ENCODE measurements around the gene EOMES.
"Not testable (repeated sequence)": the region's sequence is repeated elsewhere in the genome, so short reads cannot be mapped to it uniquely, and the experiment has no call there.

The EOMES gene

DNA sequence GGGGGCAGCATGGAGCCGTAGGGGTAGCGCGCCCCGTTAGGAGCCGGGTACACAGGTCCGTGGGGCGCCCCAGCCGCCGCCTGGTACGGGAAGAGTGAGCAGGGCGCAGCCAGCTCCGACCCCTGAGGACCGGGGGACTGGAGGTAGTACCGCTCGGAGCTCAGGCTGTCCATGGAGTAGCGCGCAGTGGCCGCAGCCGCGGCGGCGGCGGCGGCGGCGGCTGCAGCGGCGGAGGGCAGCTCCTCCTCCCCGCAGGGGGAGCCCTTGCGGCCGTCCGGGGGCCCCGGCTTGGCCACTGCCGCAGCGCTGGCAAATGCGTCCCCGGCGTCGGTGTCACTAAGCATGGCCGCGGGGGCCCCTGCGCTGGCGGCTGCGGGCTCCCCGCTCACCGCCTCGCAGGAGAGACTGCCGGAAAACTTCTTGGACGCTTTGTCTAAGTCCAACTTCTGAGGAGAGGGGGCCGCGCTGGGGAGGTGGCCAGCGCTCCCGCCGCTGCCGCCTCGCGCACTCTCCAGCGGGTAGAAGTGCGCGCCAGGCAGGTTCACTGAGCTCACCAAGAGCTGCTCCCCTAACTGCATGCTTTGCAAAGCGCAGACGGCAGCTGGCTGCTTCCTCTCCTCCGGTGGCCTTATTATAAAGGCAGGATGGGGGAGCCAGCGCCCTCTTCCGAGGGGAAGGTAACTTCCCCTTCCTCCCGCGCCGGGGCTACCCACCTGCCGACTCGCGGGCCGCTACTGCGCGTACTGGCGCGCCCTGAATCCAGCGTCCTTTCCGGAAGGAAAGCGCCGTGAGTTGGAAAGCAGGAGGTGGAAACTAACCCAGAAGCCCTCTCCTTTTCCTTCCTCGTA is at the start of gene EOMES:
Gene EOMES, minus strand, starts transcription at position 607 of the 848 bp plus-strand sequence. Its CDS starts 29 bp downstream, at position 578.
- DNase-seq (ENCODE audit: low read depth, low spot score) = peak; percentile 13

DNA sequence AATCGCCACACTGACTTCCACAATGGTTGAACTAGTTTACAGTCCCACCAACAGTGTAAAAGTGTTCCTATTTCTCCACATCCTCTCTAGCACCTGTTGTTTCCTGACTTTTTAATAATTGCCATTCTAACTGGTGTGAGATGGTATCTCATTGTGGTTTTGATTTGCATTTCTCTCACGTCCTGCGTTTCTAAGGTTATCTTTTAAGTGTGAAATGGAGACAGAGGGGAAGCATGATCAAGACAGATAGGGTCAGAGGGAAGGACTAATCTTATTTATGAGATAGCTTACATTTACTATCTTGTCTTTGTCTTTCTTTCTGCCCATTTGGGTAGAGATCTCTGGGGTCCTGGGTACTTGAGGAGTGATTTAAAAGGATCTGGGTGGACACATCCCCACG is 48.3 kb upstream of the EOMES start:
- DNase-seq (ENCODE audit: low read depth, low spot score) = not testable (repeated sequence)

DNA sequence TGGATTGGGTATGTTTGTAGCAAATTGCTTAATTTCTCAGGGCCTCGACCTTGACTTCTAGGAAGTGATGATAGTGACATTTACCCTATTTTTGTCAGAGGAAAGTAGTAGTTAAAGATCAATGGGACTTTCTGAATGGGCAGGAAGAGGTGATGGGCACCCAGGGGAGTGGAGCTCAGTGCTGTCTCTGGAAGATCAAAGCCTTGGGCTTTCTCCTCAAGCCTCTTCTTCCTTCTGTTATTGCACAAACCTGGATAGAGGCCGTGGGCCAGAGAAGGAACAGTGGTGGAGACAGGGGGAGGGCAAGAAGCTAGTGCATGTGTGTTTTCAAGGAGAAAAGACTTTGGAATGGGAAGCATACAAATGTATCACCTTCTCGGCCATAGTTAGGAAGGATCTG is 44.9 kb upstream of the EOMES start:
- no peak for DNase-seq (ENCODE audit: low read depth, low spot score)

DNA sequence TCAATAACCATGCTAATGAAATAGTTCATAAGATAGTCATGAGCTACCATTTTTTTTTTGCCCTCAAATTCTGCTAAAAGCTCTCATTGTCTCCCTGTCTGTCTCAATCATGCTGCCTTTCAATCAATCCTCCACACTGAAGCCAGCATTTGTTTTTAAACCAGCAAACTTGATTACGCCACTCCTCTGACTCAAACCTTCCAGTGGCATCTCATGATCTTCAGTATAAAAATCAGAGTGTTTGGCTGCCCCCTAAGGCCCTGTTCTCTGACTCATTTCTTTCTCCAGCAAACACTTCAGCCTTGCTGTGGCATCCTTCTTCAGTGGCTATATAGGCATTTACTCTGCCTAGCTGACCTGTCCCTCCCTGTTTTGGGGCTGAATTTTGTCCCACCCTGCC is 36.0 kb upstream of the EOMES start:
- no peak for DNase-seq (ENCODE audit: low read depth, low spot score)

DNA sequence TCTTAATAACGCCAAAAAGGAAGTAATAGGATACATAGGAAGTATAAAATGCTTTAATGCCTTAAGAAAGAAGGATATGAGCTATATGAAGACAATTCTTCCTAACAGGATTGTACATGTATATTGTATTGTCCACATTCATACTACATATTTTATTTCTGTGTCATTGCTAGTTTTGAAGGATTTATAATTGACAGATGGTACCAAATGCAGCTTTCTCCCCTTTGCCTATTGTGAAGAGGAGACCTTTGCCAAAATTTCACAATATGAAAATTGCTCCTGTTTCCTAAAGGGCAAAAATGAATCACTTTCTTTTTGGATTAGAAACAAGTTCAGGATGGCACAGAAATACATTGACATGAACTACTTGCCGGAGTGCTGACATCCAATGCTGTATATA is 34.8 kb upstream of the EOMES start:
- no peak for DNase-seq (ENCODE audit: low read depth, low spot score)

DNA sequence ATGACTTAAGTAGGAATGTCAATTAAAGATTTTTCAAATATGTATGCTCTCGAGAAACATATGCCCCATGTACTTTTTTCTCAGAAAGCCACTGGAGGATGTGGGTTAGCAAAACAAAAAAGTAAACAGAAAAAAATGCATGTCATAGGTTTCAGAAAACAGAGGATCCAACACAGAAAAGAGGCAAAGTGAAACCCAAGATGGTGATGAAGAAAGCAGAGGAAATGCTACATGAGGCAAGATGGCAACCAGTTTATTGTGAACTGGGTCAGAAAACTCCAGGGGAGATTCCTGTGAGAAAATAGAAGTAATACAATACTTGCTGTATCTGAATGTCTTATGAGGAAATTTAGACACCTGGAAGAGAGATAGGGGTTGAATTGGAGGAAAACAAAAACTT is 30.8 kb upstream of the EOMES start:
- DNase-seq (ENCODE audit: low read depth, low spot score) = no peak

DNA sequence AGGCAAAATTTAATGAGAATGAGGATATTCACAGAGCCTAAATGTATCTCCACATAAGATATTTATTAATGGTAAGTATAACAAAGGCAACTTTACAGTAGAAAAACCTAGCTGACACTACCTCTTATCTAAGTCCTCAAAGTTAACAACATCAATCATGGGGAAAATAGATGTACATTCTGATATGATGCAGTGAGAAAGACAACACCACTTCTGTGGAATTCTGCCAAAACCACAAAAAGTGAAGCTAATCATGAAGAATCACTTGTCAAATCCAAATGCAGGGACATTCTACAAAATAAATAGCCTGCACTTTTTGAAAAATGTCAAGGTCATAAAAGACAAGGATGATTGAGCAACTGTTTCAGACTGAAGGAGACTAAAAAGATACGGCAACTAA is 27.5 kb upstream of the EOMES start:
- no peak for DNase-seq (ENCODE audit: low read depth, low spot score)

DNA sequence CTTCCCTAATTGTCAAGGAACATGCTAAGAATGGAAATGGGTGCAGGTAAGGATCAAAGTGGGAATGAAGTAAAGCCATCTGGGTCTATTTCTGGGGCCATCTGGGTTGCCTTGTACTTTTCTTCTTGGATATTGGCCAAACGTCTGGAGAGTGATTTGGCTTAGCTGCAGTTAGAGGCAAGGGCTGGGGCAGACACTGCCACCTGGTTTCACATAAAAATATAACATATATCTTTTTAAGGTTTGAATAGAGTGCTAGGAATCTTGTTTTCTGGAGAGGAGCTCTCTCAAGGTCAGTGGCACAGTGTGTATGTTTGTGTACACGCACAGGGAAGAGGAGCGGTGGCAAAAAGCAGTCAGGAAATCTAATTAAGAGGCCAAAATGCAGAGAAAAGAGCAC is 24.7 kb upstream of the EOMES start:
- DNase-seq (ENCODE audit: low read depth, low spot score) = no peak

DNA sequence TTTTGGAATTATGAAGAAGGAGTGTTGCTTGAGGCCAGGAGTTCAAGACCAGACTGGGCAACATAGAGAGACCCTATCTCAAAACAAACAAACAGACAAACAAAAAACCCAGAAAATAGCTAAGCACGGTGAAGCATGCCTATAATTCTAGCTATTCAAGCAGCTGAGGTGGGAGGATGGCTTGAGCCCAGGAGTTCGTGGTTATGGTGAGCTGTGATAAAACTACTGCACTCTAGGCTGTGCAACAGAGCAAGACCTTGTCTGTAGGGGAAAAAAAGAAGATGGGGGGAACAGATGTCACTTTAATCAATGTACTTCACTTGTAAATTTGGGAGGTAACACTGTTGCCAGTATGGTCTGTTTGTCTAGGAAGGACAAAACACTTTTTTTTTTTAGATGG is 18.7 kb upstream of the EOMES start:
- no peak for DNase-seq (ENCODE audit: low read depth, low spot score)

DNA sequence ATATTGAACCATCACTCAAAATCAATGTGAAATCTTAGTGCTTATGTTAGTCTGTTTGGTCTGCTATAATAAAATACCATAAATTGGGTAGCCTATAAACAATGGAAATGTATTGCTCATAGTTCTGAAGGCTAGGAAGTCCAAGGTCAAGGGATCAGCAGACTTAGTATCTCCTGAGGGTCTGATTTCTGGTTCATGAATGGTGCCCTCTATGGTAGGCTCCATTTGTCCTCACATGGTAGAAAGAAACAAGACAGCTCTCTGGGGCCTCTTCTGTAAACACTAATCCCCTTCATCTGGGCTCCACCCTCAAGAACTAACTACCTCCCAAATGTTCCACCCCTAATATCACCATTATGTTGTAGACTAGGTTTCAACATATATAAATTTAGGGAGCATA is 15.0 kb upstream of the EOMES start:
- no peak for DNase-seq (ENCODE audit: low read depth, low spot score)

DNA sequence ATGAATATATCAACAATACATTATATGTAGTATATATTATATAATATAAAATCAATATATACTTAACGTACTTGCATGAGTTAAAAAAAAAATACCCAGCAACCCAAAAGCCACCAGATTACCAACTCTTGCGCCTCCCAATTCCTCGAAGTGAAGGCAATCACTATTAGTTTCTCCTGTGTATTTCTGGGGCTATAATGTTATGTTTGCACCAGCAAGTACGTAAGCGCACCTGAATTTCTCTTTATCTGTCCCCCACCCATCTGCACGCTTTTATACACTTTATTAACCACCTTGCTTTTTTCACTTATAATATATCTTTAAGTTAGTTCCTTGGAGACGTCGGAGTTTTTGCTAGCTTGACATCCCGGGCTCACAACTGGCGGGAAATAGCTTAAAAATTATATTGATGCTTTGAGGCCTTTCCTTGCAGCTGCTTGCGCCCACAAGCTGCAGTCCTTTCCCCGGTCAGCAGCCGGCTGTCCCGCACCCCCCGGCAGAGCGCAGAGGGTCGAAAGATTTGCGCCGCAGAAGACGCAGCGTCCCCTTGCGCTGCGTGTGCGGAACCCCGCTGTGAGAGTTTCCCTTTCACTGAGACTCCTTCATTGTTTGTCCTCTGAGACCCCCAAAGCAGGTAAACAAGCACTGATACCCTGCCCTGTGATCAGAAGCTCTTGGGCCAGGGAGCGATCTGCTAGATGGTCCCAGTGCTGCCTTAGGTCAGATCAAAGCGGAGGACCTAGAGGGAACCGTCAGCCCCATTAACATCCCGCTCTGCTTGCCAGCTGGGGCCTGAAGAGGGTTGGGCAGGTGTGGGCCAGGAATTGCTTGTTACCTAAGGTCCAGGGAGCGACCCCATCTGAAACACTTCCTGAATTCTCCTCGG is 8.9 kb upstream of the EOMES start:
- DNase-seq (ENCODE audit: low read depth, low spot score) = no peak

DNA sequence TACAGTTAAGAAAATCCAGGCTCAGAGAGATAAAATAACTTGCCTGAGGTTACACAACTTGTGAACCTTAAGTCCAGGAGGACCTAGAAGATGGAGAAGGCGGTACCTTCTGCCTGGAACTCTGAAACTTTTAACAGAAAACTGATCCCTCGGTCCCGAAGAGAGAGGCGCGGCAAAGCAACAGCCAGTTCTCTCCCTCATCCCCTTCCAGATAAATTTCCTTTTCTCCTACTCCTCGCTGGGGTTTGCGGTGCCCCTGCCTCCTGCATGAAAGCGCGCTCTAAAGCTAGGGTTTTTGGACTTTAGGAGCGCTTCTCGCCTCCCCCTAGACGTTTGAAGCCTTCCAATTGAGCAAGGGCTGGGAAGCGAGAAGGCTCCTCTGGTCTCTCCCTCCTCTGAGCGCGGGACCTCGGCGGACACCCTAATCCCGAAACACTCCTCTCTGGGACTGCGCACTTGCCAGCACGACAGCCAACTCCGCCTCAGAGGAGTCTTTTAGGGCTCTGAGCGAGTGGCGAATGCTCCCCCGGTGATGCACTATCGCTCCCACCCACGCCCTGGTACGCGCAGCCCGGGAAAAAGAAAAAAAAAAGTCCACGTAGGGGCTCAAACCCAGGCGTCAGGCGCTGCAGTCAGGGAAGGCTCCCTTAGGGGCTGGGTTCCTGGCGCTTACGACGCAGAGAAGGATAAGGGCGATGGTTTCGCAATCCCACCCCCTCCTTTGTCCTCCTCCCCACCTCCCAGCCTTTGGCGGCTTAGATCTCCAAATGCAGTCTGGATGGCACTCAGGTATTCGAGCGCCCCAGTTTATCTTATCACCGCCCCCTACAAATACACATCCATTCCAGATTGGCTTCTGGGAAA is 7.9 kb upstream of the EOMES start:
- no peak for DNase-seq (ENCODE audit: low read depth, low spot score)

DNA sequence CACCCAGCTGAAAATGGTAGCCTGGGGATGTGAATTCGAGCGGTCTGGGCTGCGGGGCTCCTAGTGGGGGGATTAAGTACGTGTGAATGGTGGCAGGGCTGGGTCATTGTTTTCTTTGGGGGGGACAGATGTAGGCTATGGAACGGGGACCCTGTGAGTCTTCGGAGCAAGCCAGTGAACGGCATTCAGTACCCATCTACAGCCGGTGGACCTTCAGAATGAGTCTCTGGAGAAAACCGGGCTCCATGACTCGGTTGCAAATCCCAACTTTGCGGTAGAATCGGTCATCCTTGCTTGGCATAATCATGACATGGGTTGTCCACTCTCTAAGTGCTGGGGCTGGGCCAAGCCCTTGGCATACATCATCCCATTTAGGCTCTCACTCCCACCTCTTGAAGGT is 7.2 kb upstream of the EOMES start:
- DNase-seq (ENCODE audit: low read depth, low spot score) = no peak

DNA sequence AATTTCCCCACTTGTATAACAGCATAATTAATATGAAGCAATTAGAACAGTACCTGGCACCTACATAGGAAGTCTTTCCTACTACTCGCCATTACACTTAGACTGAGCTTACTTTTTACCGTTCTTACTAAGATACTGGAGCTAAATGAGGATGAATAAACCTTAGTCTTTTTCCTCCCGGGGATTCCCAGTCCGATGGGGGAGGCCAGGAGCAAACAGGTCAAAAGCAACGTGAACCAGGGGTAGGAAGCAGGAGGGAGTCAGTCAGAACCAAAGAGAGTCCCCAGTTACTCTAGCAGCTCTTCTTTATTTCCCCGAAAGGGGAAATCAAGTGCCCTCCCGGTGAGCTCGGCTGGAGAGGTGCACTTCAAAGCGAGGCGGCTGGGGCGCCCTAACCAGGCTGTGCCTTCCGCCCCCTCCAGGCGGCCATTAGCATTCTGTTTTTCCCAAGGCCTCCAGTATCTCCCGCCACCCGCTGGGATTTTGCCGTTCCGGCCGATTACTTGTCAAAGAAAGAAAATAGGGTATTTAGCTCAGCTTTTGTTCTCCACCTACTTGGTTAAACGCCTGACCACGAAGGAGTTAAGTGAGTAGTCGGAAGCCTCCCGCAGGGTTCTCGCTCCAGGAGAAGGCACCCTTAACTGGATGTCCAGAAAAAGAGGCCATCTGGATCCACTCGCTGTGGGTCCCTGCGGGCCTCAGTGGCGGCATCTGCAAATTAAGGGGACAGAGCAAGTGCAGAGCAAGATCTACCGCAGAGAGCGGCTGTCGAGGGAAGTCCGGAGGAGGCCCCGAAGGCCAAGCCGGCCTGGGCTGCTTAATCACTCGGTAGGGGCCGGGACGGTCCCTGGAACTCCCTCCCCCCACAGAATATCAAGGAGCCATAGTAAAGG is 6.3 kb upstream of the EOMES start:
- DNase-seq (ENCODE audit: low read depth, low spot score) = no peak

DNA sequence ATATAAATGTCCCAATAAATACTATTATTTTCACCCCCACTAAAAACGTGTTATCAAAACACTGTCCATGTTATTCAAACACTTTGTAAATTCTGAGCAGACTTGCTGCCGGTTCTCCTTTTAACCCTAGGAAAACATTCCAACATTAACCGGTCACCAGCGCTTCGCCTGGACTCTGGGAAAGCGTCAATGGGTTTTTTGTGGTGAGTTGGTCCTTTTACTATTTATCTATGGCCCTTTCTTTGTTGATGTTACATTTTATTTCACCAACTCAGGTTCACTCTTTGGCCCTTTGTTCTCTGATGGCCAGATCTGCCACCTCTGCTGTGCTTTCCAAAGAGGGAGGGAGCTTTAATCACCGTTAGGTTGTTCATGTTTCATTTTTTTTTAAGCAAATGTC is 4.1 kb upstream of the EOMES start:
- DNase-seq (ENCODE audit: low read depth, low spot score) = no peak

DNA sequence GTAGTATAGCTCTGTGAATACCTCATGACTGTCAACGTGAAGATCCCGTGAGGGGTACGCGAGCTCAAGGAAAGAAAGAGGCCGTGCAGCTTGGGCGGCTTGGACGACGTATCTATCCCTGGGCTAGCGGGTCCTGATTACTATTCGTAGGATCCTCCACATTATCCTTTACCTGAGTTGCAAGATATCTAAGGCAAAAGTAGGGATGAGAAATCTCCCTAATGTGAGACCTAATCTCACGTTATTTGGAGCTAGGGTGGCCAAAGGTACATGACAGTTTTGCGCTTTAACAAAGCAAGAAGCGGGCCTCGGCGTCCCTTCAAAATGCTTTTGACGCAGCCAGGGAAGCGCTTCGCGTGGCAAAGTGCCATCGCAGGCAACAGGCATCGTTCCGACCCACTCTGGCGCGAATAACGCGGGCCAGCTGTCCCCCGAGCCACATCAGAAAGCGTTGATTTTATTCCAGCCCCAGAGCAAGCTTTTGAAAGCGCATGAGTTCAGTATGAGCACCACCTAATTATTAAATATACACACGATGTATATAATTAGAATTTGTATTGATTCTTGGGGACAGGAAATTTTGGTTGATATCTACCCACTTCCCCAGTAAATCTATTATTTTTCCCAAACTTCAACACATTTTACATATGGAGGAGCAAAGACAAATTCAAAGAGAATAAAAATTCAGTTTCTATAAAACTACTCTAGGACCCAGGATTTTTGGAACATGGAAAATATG is 2.5 kb upstream of the EOMES start:
- no peak for DNase-seq (ENCODE audit: low read depth, low spot score)

DNA sequence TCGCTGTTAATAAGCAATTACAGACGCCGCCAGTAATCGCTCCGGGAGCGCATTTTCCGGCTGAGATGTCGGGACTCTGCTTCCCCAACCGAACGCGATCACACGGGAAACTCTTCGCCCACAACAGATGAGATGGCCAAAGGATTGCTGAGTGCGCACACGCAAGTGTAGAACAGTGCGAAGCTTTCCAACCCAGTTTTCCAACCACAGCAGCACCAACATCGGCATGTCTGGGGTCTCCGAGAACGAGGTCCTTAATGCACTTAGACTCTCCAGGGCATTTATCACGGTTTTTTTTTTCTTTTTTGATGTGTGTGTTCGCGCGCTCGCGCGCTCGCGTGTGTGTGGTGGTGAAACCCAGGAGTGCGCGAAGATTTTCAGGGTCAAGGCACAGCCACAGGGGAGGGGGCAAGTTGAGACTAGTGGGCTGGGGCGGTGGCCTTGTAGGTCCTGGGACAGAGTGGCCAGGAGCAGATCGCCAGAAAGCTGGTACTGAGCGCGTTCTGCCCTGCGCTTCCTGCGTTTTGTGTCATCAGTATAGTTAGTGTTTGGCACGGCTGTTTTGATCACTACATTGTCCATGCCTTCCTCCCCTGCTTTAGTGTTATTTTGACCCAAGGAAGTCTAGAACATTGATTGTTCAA is 1.8 kb upstream of the EOMES start:
- no peak for DNase-seq (ENCODE audit: low read depth, low spot score)

DNA sequence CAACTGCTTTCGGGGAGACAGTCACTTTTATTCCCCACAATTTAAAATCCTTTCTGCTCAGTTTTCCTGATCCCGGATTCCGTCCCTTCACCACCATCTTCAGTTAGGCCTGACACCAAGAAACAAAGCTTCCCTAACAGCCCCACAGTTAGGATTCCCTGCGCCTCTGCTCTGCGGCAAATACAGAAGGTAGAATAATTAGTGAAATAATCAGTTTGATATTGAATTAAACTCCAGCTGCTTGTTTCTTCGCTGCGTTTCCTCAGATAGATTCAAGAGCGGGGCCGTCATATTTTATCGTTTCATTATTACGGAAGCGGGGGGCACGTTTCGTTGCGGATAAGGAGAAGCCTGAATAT is 1.3 kb upstream of the EOMES start:
- no peak for DNase-seq (ENCODE audit: low read depth, low spot score)

DNA sequence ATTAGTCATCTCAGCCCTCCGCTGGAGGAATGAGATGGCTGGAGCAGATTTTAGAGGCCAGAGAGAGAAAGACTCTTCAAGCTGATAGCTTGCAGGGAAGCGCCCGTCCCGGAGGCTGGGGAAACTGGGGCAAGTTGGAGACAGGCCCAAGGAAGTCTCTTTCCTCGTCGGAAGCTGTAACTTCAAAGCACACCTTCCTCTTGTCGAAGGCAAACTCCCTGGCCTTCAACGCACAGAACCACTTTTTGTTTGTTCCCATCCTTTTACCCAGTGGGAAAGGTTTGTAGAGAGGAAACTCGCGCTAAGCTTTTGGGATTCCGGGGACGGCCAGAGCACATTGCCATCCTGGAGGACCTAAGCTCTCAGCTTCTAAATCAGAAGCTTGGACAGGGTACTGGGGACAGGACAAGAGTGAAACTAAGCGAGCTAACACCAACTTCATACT is 900 bp upstream of the EOMES start:
- DNase-seq (ENCODE audit: low read depth, low spot score) = no peak
